Liver (tissue), 9 donors: ENCODE data around the gene DDX20. TPM values are rescaled to one million over a fixed set of nuclear protein-coding genes. Genes with fewer than 3 reads are reported as not detected.

ENCODE experiments used
- DNase-seq: peaks from one replicate; pipeline ENCODE4 v3.0.0-alpha.2; 2017; ENCODE audit warnings: low spot score
- H3K27ac ChIP-seq, 2 donors: one replicate each; pipeline ENCODE4 v1.7.0; 2013; ENCODE audit warnings: inconsistent platforms in 2 of 2, low read length in 2 of 2, control low read depth in 1 of 2, low read depth in 1 of 2, mild to moderate bottlenecking in 1 of 2
- H3K27me3 ChIP-seq, 4 donors: one replicate each; pipeline versions ENCODE4 v1.6.1 to v1.7.0; 2013; ENCODE audit warnings: low read length in 3 of 4, inconsistent platforms in 1 of 4, mild to moderate bottlenecking in 1 of 4, moderate library complexity in 1 of 4; ENCODE audit not compliant: control insufficient read depth in 4 of 4, insufficient read depth in 4 of 4
- H3K36me3 ChIP-seq, 4 donors: one replicate each; pipeline versions ENCODE4 v1.6.1 to v1.7.0; 2013; ENCODE audit warnings: low read length in 3 of 4, mild to moderate bottlenecking in 3 of 4, low read depth in 1 of 4, moderate library complexity in 1 of 4; ENCODE audit not compliant: control insufficient read depth in 4 of 4, insufficient read depth in 3 of 4
- H3K4me1 ChIP-seq, 4 donors: one replicate each; pipeline versions ENCODE4 v1.6.1 to v1.7.0; 2013; ENCODE audit warnings: low read length in 3 of 4, mild to moderate bottlenecking in 3 of 4, moderate library complexity in 1 of 4; ENCODE audit not compliant: control insufficient read depth in 4 of 4, insufficient read depth in 4 of 4
- H3K4me3 ChIP-seq, 3 donors: one replicate each; pipeline versions ENCODE4 v1.6.1 to v1.7.0; 2013; ENCODE audit warnings: low read length in 3 of 3, control low read depth in 1 of 3, low read depth in 1 of 3, mild to moderate bottlenecking in 1 of 3
- H3K9ac ChIP-seq, 2 donors: one replicate each; pipeline ENCODE4 v1.7.0; 2013; ENCODE audit warnings: low read length in 2 of 2, mild to moderate bottlenecking in 2 of 2, moderate library complexity in 2 of 2, control low read depth in 1 of 2, low read depth in 1 of 2
- H3K9me3 ChIP-seq, 4 donors: one replicate each; pipeline versions ENCODE4 v1.6.1 to v1.7.0; 2013; ENCODE audit warnings: low read length in 3 of 4; ENCODE audit not compliant: control insufficient read depth in 4 of 4
- ATF3 ChIP-seq: IDR thresholded peaks from 2 replicates; pipeline ENCODE4 v1.6.1; 2016; ENCODE audit warnings: antibody characterized with exemption
- EGR1 ChIP-seq, 2 donors: IDR thresholded peaks; 2 replicates each; pipeline ENCODE4 v1.6.1; 2016 to 2018; ENCODE audit warnings: antibody characterized with exemption in 2 of 2, low read depth in 2 of 2
- FOXA1 ChIP-seq: IDR thresholded peaks from 2 replicates; pipeline ENCODE4 v1.6.1; 2016; ENCODE audit warnings: antibody characterized with exemption
- FOXA2 ChIP-seq: IDR thresholded peaks from 2 replicates; pipeline ENCODE4 v1.6.1; 2016; ENCODE audit warnings: antibody characterized with exemption
- GABPA ChIP-seq, 2 donors: IDR thresholded peaks in 1 of 2; conservative IDR thresholded peaks in 1 of 2; 2 replicates each; pipeline ENCODE4 v1.6.1; 2016; ENCODE audit warnings: antibody characterized with exemption in 2 of 2, mild to moderate bottlenecking in 1 of 2, moderate library complexity in 1 of 2
- HNF4A ChIP-seq, 2 donors: conservative IDR thresholded peaks; 2 replicates each; pipeline ENCODE4 v1.6.1; 2016; ENCODE audit warnings: antibody characterized with exemption in 2 of 2, mild to moderate bottlenecking in 2 of 2
- HNF4G ChIP-seq: IDR thresholded peaks from 2 replicates; pipeline ENCODE4 v1.6.1; 2016; ENCODE audit warnings: antibody characterized with exemption
- JUND ChIP-seq, 2 donors: IDR thresholded peaks; 2 replicates each; pipeline ENCODE4 v1.6.1; 2016; ENCODE audit warnings: antibody characterized with exemption in 2 of 2
- MAX ChIP-seq: IDR thresholded peaks from 2 replicates; pipeline ENCODE4 v1.6.1; 2016; ENCODE audit warnings: antibody characterized with exemption
- NR2F2 ChIP-seq: IDR thresholded peaks from 2 replicates; pipeline ENCODE4 v1.6.1; 2016; ENCODE audit warnings: antibody characterized with exemption
- RAD21 ChIP-seq, 2 donors: IDR thresholded peaks; 2 replicates each; pipeline ENCODE4 v1.6.1; 2016; ENCODE audit warnings: antibody characterized with exemption in 2 of 2, mild to moderate bottlenecking in 2 of 2
- RXRA ChIP-seq, 2 donors: IDR thresholded peaks; 2 replicates each; pipeline ENCODE4 v1.6.1; 2017 to 2018; ENCODE audit warnings: antibody characterized with exemption in 2 of 2, mild to moderate bottlenecking in 1 of 2
- SP1 ChIP-seq: IDR thresholded peaks from 2 replicates; pipeline ENCODE4 v1.6.1; 2018; ENCODE audit warnings: antibody characterized with exemption, mild to moderate bottlenecking
- TAF1 ChIP-seq: conservative IDR thresholded peaks from 2 replicates; pipeline ENCODE4 v1.6.1; 2016; ENCODE audit warnings: antibody characterized with exemption, mild to moderate bottlenecking
- YY1 ChIP-seq: IDR thresholded peaks from 2 replicates; pipeline ENCODE4 v1.6.1; 2016; ENCODE audit warnings: antibody characterized with exemption, mild to moderate bottlenecking
- WGBS: extraction: QIAGEN DNeasy Blood & Tissue Kit; methylation state at CpG from one replicate; pipeline ENCODE4 v1.1.7; 2013; 5-methylcytosine and 5-hydroxymethylcytosine counted together
- polyA plus RNA-seq, 2 donors: library from polyadenylated mRNA; stranded (reverse) in 1 of 2; unstranded in 1 of 2; fragments of 200-250 nt in 1 of 2; fragments of >200 nt in 1 of 2; fragmentation: Nextera tagmentation in 1 of 2; extraction: Ambion mirVana in 1 of 2; gene quantifications; one replicate each; pipeline versions ENCODE4 v1.2.1 to v1.2.3, GENCODE V29; 2013 to 2015
- total RNA-seq, 2 donors: library from RNA; depleted of rRNA; stranded (reverse); fragments of >200 nt; gene quantifications; one replicate each; pipeline ENCODE4 v1.2.3, GENCODE V29; 2014
- TF ChIP-seq, protein P1 (sequence below): IDR thresholded peaks from 2 replicates; pipeline ENCODE4 v1.6.1; 2016; ENCODE audit warnings: antibody characterized with exemption, mild to moderate bottlenecking
- TF ChIP-seq, protein P2 (sequence below): IDR thresholded peaks from 2 replicates; pipeline ENCODE4 v1.6.1; 2016; ENCODE audit warnings: antibody characterized with exemption
- TF ChIP-seq, protein P3 (sequence below): fragments of 150-350 bp; IDR thresholded peaks from 2 replicates; pipeline ENCODE4 v1.5.1; 2017; ENCODE audit warnings: improper control_type of control experiment, low read depth, low read length; ENCODE audit not compliant: missing input control
- donor health status: healthy.
- donor health status: healthy.
- donor health status: healthy.
- donor health status: healthy.
- donor health status: healthy.

DDX20 gene
- total and polyA plus RNA-seq, 4 donors = 2.3 to 8.6 (median 4.6) TPM

GRCh38 chr1:111747947-111748346 is 7.8 kb upstream of the DDX20 start:
- Histone ChIP-seq H3K9me3 (no peaks in the 10 kb centered on the region), H3K4me1 (no peaks in the 10 kb centered on the region), H3K27ac (no peak overlapping the region), H3K27me3 (no peaks in the 10 kb centered on the region), H3K36me3 (no peaks in the 10 kb centered on the region), H3K9ac (no peak overlapping the region), H3K4me3 (no peak overlapping the region)
- no peak for DNase-seq
- WGBS = 94% methylated on average over 4 of the region's 4 CpGs
- TF ChIP-seq FOXA2 = no peak
- TF ChIP-seq NR2F2 = no peak
- TF ChIP-seq YY1 = no peak
- no peak for TF ChIP-seq JUND (IDR thresholded peaks at IDR 0.05)
- TF ChIP-seq, protein P1, sequence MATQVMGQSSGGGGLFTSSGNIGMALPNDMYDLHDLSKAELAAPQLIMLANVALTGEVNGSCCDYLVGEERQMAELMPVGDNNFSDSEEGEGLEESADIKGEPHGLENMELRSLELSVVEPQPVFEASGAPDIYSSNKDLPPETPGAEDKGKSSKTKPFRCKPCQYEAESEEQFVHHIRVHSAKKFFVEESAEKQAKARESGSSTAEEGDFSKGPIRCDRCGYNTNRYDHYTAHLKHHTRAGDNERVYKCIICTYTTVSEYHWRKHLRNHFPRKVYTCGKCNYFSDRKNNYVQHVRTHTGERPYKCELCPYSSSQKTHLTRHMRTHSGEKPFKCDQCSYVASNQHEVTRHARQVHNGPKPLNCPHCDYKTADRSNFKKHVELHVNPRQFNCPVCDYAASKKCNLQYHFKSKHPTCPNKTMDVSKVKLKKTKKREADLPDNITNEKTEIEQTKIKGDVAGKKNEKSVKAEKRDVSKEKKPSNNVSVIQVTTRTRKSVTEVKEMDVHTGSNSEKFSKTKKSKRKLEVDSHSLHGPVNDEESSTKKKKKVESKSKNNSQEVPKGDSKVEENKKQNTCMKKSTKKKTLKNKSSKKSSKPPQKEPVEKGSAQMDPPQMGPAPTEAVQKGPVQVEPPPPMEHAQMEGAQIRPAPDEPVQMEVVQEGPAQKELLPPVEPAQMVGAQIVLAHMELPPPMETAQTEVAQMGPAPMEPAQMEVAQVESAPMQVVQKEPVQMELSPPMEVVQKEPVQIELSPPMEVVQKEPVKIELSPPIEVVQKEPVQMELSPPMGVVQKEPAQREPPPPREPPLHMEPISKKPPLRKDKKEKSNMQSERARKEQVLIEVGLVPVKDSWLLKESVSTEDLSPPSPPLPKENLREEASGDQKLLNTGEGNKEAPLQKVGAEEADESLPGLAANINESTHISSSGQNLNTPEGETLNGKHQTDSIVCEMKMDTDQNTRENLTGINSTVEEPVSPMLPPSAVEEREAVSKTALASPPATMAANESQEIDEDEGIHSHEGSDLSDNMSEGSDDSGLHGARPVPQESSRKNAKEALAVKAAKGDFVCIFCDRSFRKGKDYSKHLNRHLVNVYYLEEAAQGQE = no peak
- no peak for TF ChIP-seq RXRA (IDR thresholded peaks at IDR 0.05)
- no peak for TF ChIP-seq HNF4A (conservative IDR thresholded peaks at IDR 0.05)
- TF ChIP-seq, protein P2, sequence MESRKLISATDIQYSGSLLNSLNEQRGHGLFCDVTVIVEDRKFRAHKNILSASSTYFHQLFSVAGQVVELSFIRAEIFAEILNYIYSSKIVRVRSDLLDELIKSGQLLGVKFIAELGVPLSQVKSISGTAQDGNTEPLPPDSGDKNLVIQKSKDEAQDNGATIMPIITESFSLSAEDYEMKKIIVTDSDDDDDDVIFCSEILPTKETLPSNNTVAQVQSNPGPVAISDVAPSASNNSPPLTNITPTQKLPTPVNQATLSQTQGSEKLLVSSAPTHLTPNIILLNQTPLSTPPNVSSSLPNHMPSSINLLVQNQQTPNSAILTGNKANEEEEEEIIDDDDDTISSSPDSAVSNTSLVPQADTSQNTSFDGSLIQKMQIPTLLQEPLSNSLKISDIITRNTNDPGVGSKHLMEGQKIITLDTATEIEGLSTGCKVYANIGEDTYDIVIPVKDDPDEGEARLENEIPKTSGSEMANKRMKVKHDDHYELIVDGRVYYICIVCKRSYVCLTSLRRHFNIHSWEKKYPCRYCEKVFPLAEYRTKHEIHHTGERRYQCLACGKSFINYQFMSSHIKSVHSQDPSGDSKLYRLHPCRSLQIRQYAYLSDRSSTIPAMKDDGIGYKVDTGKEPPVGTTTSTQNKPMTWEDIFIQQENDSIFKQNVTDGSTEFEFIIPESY = no peak
- no peak for TF ChIP-seq GABPA (IDR thresholded peaks at IDR 0.05 in 1 of 2, conservative IDR thresholded peaks at IDR 0.05 in 1 of 2)
- TF ChIP-seq RAD21 (IDR thresholded peaks at IDR 0.05) = no peak
- TF ChIP-seq SP1 = no peak
- no peak for TF ChIP-seq ATF3
- TF ChIP-seq EGR1 (IDR thresholded peaks at IDR 0.05; ENCODE audit: low read depth in 2 of 2) = no peak
- TF ChIP-seq MAX = no peak
- no peak for TF ChIP-seq TAF1
- no peak for TF ChIP-seq FOXA1
- TF ChIP-seq, protein P3, sequence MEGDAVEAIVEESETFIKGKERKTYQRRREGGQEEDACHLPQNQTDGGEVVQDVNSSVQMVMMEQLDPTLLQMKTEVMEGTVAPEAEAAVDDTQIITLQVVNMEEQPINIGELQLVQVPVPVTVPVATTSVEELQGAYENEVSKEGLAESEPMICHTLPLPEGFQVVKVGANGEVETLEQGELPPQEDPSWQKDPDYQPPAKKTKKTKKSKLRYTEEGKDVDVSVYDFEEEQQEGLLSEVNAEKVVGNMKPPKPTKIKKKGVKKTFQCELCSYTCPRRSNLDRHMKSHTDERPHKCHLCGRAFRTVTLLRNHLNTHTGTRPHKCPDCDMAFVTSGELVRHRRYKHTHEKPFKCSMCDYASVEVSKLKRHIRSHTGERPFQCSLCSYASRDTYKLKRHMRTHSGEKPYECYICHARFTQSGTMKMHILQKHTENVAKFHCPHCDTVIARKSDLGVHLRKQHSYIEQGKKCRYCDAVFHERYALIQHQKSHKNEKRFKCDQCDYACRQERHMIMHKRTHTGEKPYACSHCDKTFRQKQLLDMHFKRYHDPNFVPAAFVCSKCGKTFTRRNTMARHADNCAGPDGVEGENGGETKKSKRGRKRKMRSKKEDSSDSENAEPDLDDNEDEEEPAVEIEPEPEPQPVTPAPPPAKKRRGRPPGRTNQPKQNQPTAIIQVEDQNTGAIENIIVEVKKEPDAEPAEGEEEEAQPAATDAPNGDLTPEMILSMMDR = no peak
- TF ChIP-seq HNF4G = no peak

- no peak for TF ChIP-seq YY1
- no peak for TF ChIP-seq TAF1
- TF ChIP-seq NR2F2 = no peak
- no peak for TF ChIP-seq EGR1 (IDR thresholded peaks at IDR 0.05; ENCODE audit: low read depth in 2 of 2)
- TF ChIP-seq RAD21 (IDR thresholded peaks at IDR 0.05) = no peak
- TF ChIP-seq, protein P3 = no peak
- TF ChIP-seq HNF4G = no peak
- TF ChIP-seq MAX = no peak
- no peak for TF ChIP-seq ATF3
- TF ChIP-seq FOXA1 = no peak
- TF ChIP-seq, protein P1 = no peak
- Histone ChIP-seq H3K36me3 (no peaks in the 10 kb centered on the region), H3K27ac (no peak overlapping the region), H3K27me3 (no peaks in the 10 kb centered on the region), H3K4me3 (no peak overlapping the region), H3K9me3 (no peaks in the 10 kb centered on the region), H3K4me1 (peaks cover 0 to 2% (median under 1%) of the 10 kb centered on the region in 4 donors), H3K9ac (no peak overlapping the region)
- WGBS = 92% methylated on average over 3 of the region's 3 CpGs
- DNase-seq = no peak
Measured at GRCh38 chr1:111749628-111750027, 6.1 kb upstream of the DDX20 start.
